B cell (primary cell): Measurements from ENCODE around the gene PGBD5. TPM values are rescaled to one million over a fixed set of nuclear protein-coding genes. Genes with fewer than 3 reads are reported as not detected.

Experiments used
- ATAC-seq: fragments of 200-7000 bp; cut with Tn5 transposase; one replicate; pipeline ENCODE4 v1.10.0; 2021; ENCODE audit warnings: low read depth, mild to moderate bottlenecking, moderate number of reproducible peaks, moderate library complexity
- CTCF ChIA-PET: fragments of 350-600 bp; sonication (Branson Sonifier 250); formaldehyde crosslinking; loops from one replicate; lab custom pipeline; 2021; ENCODE audit warnings: antibody characterized with exemption, inconsistent platforms; lab: Charles Lee
- POLR2A ChIA-PET: fragments of 350-600 bp; sonication (Branson Sonifier 250); formaldehyde crosslinking; loops from one replicate; lab custom pipeline; 2021; ENCODE audit warnings: antibody characterized with exemption; lab: Charles Lee
- DNase-seq: peaks from one replicate; pipeline ENCODE4 v3.0.0; 2013
- H2AFZ ChIP-seq: 2 replicates; pipeline ENCODE4 v1.6.1; 2012; ENCODE audit warnings: mild to moderate bottlenecking, low read depth, low read length; ENCODE audit not compliant: insufficient read depth, poor library complexity, severe bottlenecking
- H3K27ac ChIP-seq, 2 donors: 1 replicate in 1 of 2; 2 replicates in 1 of 2; pipeline ENCODE4 v1.5.1; 2012 to 2013; ENCODE audit warnings: low read length in 2 of 2, mild to moderate bottlenecking in 2 of 2, moderate library complexity in 1 of 2
- H3K27me3 ChIP-seq, 4 experiments: fragments of 200-600 bp in 1 of 4; sonication (generic) in 1 of 4; replicated peaks in 1 of 4; 1 replicate in 2 of 4; 2 replicates in 2 of 4; pipeline versions ENCODE4 v1.6.1 to v1.7.0; 2013 to 2016; ENCODE audit warnings: low read length in 3 of 4, mild to moderate bottlenecking in 2 of 4, mixed read lengths in 1 of 4, moderate library complexity in 1 of 4; ENCODE audit not compliant: insufficient read depth in 4 of 4, control insufficient read depth in 3 of 4; ENCODE audit errors: control extremely low read depth in 1 of 4
- H3K36me3 ChIP-seq, 2 experiments: replicated peaks in 1 of 2; 1 replicate in 1 of 2; 2 replicates in 1 of 2; pipeline versions ENCODE4 v1.6.1 to v1.7.1; 2013; ENCODE audit warnings: low read length in 1 of 2; ENCODE audit not compliant: insufficient read depth in 2 of 2, control insufficient read depth in 1 of 2; ENCODE audit errors: control extremely low read depth in 1 of 2, extremely low read depth in 1 of 2
- H3K4me1 ChIP-seq, 2 donors: fragments of 200-600 bp in 1 of 2; sonication (generic) in 1 of 2; 1 replicate in 1 of 2; 2 replicates in 1 of 2; pipeline versions ENCODE4 v1.5.1 to v1.6.1; 2013 to 2017; ENCODE audit warnings: low read length in 2 of 2; ENCODE audit not compliant: control insufficient read depth in 2 of 2, insufficient read depth in 2 of 2
- H3K4me2 ChIP-seq: replicated peaks from 2 replicates; pipeline ENCODE3; 2012; ENCODE audit warnings: mild to moderate bottlenecking, low read depth, low read length; ENCODE audit not compliant: poor library complexity, severe bottlenecking
- H3K4me3 ChIP-seq, 5 experiments: fragments of 200-600 bp in 1 of 5; sonication (generic) in 1 of 5; 1 replicate in 3 of 5; 2 replicates in 2 of 5; pipeline versions ENCODE4 v1.5.1 to v1.7.0; 2011 to 2016; ENCODE audit warnings: low read length in 4 of 5, mild to moderate bottlenecking in 4 of 5, low read depth in 2 of 5, control low read depth in 1 of 5, moderate library complexity in 1 of 5; ENCODE audit not compliant: insufficient read depth in 1 of 5; ENCODE audit errors: control extremely low read depth in 1 of 5, extremely low read depth in 1 of 5
- H3K79me2 ChIP-seq: fragments of 200-600 bp; sonication (generic); one replicate; pipeline ENCODE4 v1.6.0; 2016; ENCODE audit warnings: low read length; ENCODE audit not compliant: control insufficient read depth, insufficient read depth
- H3K9ac ChIP-seq: fragments of 200-600 bp; sonication (generic); 2 replicates; pipeline ENCODE4 v1.6.1; 2017; ENCODE audit warnings: mild to moderate bottlenecking, low read length, moderate library complexity
- H3K9me3 ChIP-seq, 3 donors: one replicate each; pipeline versions ENCODE4 v1.6.1 to v1.7.1; 2013; ENCODE audit warnings: low read length in 2 of 3; ENCODE audit not compliant: control insufficient read depth in 2 of 3, insufficient read depth in 1 of 3; ENCODE audit errors: control extremely low read depth in 1 of 3
- H4K20me1 ChIP-seq: 2 replicates; pipeline ENCODE4 v1.6.0; 2012; ENCODE audit warnings: mild to moderate bottlenecking, low read length; ENCODE audit not compliant: insufficient read depth, control insufficient read depth, poor library complexity, severe bottlenecking
- H3K27ac Mint-ChIP-seq: one replicate; pipeline ENCODE4 v1.8.0; 2021; ENCODE audit warnings: mixed read lengths
- H3K27me3 Mint-ChIP-seq: one replicate; pipeline ENCODE4 v1.8.0; 2021; ENCODE audit warnings: mixed read lengths
- H3K4me1 Mint-ChIP-seq: one replicate; pipeline ENCODE4 v1.8.0; 2021; ENCODE audit warnings: mixed read lengths
- H3K4me3 Mint-ChIP-seq: one replicate; pipeline ENCODE4 v1.8.0; 2021; ENCODE audit warnings: mixed read lengths
- H3K9me3 Mint-ChIP-seq: one replicate; pipeline ENCODE4 v1.8.0; 2022; ENCODE audit warnings: mixed read lengths; ENCODE audit not compliant: insufficient read depth
- CTCF ChIP-seq: fragments of 200-600 bp; IDR thresholded peaks from one replicate; pipeline ENCODE4 v1.8.0; 2022; ENCODE audit warnings: antibody characterized with exemption, mild to moderate bottlenecking
- EZH2 ChIP-seq: IDR thresholded peaks from 2 replicates; pipeline ENCODE4 v1.6.1; 2012; ENCODE audit warnings: borderline replicate concordance, low read depth, mild to moderate bottlenecking, moderate library complexity, low read length; ENCODE audit not compliant: insufficient read depth, poor library complexity, severe bottlenecking
- WGBS: methylation state at CpG from one replicate; pipeline ENCODE4 v1.1.5; 2013; ENCODE audit warnings: missing lambda C conversion rate; ENCODE audit not compliant: insufficient coverage; 5-methylcytosine and 5-hydroxymethylcytosine counted together
- intact Hi-C: fragments of 100-400 bp; cut with micrococcal nuclease; formaldehyde crosslinking; loops from one replicate; pipeline ENCODE4 v1.10.0; 2022
- polyA plus RNA-seq: library from polyadenylated mRNA; depleted of rRNA; stranded (reverse); fragments of >200 nt; gene quantifications from 2 replicates; pipeline ENCODE4 v1.2.3, GENCODE V29; 2012
- total RNA-seq, 2 donors: library from RNA; stranded (reverse); fragments of 120-200 nt in 1 of 2; gene quantifications; 1 replicate in 1 of 2; 2 replicates in 1 of 2; pipeline versions ENCODE4 v1.2.3 to v1.2.4, GENCODE V29; 2013 to 2022

Gene PGBD5
- total and polyA plus RNA-seq, 2 donors (not counting 1 experiment from before 2014, with no cell fraction given) = 0.07 TPM; not detected in 1

- Histone ChIP-seq H3K4me2 (no peak overlapping the region), H4K20me1 (no peaks in the 10 kb centered on the region), H3K79me2 (no peaks in the 10 kb centered on the region), H3K27me3 (peaks cover 0 to 5% (median 0%) of the 10 kb centered on the region in 4 experiments), H3K36me3 (no peaks in the 10 kb centered on the region), H2AFZ (no peak overlapping the region), H3K9me3 (no peaks in the 10 kb centered on the region), H3K9ac (no peak overlapping the region), H3K27ac (no peak overlapping the region), H3K4me1 (peaks cover 0 to 11% of the 10 kb centered on the region in 2 donors), H3K4me3 (no peak overlapping the region)
- TF ChIP-seq EZH2 (no peak), CTCF (no peak)
- Mint-ChIP-seq H3K27me3 (peaks cover 23% of the 10 kb centered on the region), H3K27ac (no peak overlapping the region), H3K9me3 (no peaks in the 10 kb centered on the region), H3K4me1 (peaks cover 7% of the 10 kb centered on the region), H3K4me3 (no peak overlapping the region)
- ChIA-PET POLR2A (no interaction called here), CTCF (no interaction called here)
- DNase-seq (no peak), ATAC-seq (no peak)
- intact Hi-C loops = no loop called here
- no CpG with 5 or more reads among the region's 1 CpG for WGBS
Observed at GRCh38 chr1:230455291-230455690, 29.2 kb upstream of the PGBD5 start.

DNA sequence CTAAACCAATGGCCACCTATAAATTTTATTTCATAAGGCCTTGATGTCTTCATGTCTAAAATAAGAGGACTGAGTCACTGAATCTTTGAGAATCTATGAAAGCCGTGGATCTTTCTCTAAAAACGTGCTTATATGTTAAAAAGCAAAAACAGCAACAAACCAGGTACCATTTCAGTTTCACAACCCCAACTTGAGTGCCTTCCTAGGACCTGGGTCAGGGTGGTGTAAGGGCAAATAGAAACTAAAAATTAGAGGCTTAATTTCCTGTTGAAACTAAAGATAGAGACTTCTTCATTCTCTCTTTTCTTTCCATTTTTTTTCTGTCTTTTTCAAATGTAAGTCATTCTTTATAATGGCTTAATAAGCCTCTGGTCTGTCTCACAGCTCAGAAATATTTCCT is 27.2 kb upstream of the PGBD5 start:
- no peaks in the 10 kb centered on the region for H3K9me3 Mint-ChIP-seq
- CTCF ChIA-PET = no interaction called here

More for the DNA sequence above, 27.2 kb upstream of the PGBD5 start:
- H3K36me3 ChIP-seq = no peaks in the 10 kb centered on the region
- H3K4me3 ChIP-seq = no peak overlapping the region
- H3K9me3 ChIP-seq = no peaks in the 10 kb centered on the region
- Mint-ChIP-seq H3K4me3 (no peak overlapping the region), H3K4me1 (peaks cover under 1% of the 10 kb centered on the region), H3K27me3 (peaks cover 19% of the 10 kb centered on the region), H3K27ac (no peak overlapping the region)
- H4K20me1 ChIP-seq = no peaks in the 10 kb centered on the region
- DNase-seq (no peak), ATAC-seq (no peak)
- peaks cover 0 to 5% (median 0%) of the 10 kb centered on the region in 4 experiments for H3K27me3 ChIP-seq
- H3K4me1 ChIP-seq = peaks cover 0 to 10% of the 10 kb centered on the region in 2 donors
- POLR2A ChIA-PET = no interaction called here
- intact Hi-C loops = no loop called here
- no peaks in the 10 kb centered on the region for H3K79me2 ChIP-seq
- no peak overlapping the region for H3K4me2 ChIP-seq
- TF ChIP-seq CTCF (no peak), EZH2 (no peak)
- no CpG with 5 or more reads among the region's 2 CpGs for WGBS
- no peak overlapping the region for H3K27ac ChIP-seq
- no peak overlapping the region for H2AFZ ChIP-seq
- no peak overlapping the region for H3K9ac ChIP-seq
